NCI-H1436 (cell line): Measurements from ENCODE around the gene TRAF4.
"Not testable (repeated sequence)": the region's sequence is repeated elsewhere in the genome, so short reads cannot be mapped to it uniquely, and the experiment has no call there.

Experiments used
- DNase-seq: peaks from one replicate; lab custom pipeline; 2025; lab: John Stamatoyannopoulos, UW

The TRAF4 gene

DNA sequence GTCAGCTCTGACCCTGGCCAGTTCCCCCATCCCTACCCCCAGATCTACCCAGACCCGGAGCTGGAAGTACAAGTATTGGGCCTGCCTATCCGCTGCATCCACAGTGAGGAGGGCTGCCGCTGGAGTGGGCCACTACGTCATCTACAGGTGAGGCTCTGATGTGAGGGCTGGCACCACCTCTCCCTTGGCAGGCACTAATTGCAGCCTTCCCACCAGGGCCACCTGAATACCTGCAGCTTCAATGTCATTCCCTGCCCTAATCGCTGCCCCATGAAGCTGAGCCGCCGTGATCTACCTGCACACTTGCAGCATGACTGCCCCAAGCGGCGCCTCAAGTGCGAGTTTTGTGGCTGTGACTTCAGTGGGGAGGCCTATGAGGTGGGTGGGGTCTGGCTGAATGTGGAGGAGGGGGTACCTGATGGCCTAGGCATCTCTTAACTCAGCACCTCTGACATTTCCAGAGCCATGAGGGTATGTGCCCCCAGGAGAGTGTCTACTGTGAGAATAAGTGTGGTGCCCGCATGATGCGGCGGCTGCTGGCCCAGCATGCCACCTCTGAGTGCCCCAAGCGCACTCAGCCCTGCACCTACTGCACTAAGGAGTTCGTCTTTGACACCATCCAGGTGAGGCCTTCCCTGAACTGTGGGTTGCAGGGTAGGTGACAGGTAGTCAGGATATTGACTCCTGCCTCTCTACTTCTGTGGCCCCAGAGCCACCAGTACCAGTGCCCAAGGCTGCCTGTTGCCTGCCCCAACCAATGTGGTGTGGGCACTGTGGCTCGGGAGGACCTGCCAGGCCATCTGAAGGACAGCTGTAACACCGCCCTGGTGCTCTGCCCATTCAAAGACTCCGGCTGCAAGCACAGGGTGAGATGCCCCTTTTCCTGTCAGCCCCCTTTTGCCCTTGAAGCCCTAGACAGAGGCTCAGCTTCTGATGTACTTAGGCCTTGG is 4.3 kb downstream of the TRAF4 start:
- no peak for DNase-seq

DNA sequence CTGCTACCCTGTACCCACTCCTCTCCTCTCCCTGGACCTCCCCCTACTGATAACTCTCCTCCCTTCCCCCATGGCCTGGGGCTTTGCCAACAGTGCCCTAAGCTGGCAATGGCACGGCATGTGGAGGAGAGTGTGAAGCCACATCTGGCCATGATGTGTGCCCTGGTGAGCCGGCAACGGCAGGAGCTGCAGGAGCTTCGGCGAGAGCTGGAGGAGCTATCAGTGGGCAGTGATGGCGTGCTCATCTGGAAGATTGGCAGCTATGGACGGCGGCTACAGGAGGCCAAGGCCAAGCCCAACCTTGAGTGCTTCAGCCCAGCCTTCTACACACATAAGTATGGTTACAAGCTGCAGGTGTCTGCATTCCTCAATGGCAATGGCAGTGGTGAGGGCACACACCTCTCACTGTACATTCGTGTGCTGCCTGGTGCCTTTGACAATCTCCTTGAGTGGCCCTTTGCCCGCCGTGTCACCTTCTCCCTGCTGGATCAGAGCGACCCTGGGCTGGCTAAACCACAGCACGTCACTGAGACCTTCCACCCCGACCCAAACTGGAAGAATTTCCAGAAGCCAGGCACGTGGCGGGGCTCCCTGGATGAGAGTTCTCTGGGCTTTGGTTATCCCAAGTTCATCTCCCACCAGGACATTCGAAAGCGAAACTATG is 5.2 kb downstream of the TRAF4 start:
- DNase-seq: no peak

DNA sequence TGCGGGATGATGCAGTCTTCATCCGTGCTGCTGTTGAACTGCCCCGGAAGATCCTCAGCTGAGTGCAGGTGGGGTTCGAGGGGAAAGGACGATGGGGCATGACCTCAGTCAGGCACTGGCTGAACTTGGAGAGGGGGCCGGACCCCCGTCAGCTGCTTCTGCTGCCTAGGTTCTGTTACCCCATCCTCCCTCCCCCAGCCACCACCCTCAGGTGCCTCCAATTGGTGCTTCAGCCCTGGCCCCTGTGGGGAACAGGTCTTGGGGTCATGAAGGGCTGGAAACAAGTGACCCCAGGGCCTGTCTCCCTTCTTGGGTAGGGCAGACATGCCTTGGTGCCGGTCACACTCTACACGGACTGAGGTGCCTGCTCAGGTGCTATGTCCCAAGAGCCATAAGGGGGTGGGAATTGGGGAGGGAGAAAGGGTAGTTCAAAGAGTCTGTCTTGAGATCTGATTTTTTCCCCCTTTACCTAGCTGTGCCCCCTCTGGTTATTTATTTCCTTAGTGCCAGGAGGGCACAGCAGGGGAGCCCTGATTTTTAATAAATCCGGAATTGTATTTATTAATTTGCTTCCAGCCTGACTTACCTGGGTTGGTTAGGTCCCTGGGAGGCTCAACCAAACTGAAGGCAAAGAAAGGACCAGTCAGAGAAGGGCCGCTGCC is 5.8 kb downstream of the TRAF4 start:
- no peak for DNase-seq

DNA sequence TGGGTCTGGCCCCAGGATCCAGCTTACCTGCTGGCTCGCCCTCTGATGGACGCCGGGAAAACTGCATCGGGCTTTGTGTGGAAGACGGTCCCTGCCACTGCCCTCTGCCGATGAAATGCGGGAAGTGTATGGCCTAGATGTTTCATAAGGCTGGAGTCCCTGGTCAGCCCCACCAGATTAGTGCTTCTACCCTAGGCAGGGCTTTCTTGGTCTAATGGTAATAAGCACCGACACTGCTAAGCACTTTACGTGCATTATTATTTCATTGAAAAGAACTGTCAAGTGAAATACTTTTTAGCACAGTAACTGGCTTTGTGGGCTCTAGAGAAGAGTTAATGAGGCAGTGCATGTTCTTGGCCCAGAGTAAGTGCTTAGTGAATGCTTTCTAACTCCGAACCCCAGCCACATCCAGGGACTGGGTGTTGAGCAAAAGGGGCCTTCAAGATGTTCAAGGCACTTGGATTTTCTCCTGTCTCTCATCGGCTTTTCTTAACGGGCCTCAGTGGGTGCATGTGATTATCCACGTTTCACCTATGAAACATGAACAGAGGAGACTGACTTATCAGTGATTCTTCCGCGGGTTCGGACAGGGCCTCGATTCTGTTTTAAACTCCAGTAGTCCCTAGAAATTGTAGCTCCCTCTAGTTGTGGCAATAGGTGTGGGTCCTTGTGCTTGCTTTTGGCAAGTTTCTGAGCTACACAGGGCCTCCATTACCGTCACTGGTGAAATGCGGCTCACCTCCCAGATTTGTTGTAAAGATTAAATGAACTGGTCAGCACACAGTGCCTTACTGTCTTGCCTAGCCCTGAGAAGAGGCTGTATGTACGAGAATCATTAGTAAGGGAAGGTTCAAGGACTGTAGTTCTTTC is 6.6 kb downstream of the TRAF4 start:
- DNase-seq: peak; percentile 96

DNA sequence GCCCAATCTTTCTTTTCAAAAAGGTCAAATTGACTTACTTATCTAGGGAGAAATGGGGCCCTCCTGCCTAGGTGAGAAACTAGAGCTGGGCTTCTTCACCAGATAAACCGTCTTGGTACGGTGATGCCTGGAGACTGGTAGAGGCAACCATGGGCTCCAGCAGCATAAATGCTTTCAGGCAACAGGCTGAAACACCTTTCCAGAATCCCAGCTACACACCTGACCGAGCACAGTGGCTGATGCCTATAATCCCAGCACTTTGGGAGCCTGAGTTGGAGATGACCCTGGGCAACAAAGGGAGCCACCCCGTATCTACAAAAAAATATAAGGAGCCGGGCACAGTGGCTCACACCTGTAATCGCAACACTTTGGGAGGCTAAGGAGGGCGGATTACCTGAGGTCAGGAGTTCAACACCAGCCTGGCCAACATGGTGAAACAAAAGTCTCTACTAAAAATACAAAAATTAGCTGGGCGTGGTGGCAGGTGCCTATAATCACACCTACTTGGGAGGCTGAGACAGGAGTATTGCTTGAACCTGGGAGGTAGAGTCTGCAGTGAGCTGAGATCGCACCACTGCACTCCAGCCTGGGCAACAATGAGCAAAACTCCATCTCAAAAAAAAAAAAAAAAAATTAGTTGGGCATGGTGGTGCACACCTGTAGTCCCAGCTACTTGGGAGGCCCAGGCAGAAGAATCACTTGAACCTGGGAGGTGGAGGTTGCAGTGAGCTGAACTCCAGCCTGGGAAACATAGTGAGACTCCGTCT is 8.0 kb downstream of the TRAF4 start:
- DNase-seq: no peak

DNA sequence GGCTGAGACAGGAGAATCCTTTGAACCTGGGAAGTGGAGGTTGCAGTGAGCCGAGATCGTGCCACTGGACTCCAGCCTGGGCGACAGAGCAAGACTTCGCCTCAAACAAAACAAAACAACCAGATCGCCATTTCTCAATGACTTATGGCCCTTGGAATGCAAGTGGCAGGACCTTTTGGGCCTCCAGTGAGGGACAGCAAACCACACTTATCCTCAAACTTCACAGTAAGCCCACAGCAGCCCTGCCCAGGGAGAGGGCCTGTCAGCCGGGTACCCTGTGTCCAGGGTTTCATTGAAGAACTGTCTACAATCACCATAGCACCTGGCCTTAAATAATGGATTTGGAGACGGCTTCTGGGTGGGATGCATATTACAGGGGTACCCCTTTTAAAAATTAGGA is 11.7 kb downstream of the TRAF4 start:
- DNase-seq: no peak

DNA sequence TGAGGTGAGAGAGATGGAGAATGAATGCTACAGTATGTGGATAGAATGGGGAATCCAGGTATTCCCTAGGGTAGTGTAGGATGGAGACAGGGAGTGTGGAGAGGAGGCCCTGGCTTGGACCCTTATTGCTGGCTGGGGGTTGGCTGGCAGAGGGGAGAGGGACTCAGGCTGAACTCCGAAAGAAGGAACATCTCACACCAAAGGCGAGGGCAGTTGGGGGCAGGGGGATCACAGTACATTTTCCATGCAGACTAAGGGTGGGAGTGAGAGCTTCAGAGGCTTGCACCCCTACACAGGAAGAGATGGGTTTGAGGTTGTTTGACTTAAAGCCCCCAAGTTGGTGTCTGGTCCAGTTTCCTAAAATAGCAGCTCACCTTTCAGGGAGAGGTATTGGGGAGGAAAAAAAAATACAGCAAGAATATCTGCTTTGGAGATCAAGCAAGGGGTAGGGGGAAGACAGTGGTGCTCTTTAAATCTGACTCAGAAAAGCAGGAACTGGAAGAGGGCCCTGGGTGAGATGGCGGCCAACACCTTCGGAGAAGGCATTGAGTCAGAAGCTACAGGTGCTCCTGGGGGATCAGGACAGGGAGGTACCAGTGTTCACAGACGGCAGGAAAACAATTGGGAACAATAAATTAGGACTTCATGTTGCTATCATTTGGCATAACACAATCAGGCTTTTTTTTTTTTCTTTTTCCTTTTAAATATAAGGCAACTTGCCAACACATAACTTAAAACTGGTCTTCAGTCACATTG is 12.4 kb downstream of the TRAF4 start:
- no peak for DNase-seq

DNA sequence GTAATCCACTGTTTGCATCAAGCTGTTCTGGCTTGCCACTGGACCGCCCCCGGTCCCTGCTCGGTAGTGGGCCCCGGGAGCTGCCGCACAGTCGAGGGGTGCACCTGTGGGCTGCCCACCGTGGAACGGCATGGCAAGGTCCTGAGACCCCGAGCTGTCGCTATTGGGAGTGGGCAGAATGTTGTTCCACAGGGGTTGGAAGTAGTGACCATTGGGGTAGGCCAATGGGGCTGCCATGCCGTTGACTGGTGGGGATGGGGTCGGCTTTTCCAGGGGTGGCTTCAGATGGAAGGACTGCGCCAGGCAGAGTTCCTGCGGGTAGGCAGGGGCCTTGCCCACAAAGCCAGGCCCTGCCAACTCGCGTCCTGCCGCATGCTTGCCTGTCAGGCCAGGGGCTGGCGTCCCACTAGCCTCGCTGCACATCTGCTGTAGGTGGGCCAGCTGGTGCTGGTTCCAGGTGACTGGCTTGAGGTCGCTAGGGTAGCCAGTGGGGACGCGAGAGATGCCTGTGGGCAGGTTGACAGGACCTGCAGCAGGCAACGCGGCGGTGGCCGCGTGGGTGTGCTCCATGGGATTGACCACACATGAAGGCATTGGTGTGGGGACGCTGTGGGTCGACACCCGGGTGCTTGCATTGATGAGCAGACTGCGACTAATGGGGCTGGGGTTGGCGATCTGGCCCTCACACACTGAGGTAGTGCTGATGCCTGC is 14.8 kb downstream of the TRAF4 start:
- DNase-seq: no peak

DNA sequence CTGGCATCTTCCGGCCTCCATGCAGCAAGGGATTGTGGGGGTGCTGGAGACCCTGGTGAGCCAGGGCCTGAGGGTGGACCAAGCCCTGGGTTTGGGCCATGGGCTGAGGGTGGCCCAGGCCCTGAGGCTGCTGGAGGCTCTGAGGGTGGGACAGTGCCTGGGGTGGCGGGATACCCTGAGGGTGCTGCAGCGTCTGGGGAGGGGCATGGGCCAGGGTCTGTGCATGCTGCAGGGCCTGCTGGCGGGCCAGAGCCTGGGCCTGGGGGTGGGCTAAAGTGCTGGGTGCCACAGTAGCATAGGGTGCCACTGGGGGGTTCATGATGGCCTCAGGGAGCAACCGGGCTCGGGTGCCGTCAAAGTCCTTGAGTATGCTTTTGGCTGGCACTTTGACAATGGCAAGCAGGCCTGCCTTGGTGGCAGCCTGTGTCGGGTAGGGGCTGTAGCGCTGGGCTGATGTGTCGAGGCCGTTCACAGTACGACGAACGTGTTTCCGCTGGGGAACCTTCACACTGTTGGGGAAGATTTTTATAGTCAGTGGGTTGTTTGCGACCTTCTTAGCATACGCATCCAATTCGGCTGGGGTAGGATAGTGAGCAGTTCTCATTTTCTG is 15.6 kb downstream of the TRAF4 start:
- DNase-seq: no peak

DNA sequence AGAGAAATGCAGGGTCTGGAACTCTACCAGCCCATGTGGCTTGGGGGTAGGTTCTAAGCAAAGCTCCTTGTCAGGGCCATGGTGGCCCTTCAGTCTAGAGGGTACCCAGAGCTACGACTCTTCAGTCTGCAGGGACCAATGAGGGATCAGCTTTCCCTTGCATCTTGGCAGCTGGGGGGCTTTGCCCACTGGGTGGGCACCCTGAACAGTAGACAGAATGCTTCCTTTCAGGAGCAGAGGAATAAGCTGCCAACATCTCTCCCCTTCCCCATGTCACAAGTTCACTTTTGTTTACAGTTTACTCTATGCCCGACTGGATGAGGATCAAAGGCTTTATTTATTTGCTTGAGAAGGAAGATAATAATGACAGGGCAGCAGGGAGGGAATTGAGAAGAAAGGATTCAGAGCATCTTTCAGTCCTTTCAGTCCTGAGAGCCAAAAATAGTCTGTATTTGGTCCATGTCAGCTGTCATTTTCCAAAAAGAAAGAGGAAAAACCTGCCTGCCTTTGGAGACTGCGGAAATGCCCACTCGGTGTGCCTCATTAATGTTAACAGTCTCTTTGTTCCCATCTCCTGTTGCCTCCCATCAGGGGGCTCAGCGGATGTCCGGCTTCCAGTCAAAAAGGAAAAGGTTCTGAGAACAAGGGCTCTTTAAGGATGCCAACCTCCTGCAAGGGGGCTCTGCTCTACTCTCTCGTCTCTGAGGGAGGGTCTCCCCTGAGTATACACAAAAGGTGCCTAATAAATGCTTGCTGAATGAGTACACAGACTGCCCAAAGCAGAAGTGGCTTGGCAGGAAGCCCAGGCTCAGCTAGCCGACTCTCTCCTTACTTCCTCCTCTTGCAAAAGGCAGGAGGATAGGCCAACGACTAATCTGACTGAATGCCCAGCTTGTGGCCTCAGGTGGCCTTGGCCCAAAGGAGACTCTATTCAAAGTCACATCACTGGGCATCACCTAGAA is 17.1 kb downstream of the TRAF4 start:
- no peak for DNase-seq

DNA sequence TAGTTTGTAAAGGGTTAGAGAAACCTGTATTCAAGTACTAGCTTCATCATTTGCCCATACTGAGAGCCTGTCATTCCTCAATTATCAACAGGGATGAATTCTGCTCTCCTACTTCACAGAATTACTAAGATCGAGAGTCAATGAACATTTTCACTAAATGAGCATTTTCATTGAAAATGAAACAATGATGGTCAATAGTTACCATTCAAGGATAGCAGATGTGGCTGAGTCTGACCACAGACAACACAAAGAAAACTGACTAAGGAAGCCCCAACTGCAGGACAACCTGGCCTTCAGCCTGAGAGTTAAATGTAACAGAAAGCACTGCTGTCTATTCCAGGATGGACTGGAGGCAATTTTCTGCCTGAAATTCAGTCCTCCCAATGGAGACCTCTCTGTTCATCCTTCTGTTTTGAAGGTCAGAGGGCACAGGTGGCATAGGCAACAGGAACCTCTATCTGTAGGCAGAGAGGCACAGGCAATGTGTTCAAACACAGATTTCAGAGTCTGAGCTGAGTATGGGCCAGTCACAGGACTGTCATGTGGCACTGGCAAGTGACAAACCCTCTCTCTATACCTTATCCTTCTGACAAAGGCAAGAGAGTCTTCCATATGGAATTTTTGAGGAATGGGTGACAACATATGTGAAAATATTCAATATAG is 19.5 kb downstream of the TRAF4 start:
- no peak for DNase-seq

DNA sequence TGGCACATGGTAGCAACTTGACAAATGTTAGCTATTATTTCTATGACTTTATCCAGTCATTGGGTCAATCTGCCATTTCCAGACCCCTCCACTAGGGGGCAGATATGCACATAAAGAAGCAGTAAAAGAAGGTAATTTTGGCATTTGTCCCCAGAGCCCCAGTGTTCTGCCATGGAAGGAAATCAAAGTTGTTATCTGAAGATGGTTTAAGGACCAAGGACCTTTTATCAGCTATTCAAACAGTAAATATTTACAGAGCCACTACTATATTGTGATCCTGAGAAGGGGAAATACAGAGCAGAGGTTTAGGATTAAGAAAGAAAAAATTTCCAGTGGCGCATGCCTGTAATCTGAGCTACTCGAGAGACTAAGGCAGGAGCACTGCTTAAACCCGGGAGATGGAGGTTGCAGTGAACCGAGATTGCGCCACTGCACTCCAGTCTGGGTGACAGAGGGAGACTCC is 20.0 kb downstream of the TRAF4 start:
- peak; percentile 87 for DNase-seq

DNA sequence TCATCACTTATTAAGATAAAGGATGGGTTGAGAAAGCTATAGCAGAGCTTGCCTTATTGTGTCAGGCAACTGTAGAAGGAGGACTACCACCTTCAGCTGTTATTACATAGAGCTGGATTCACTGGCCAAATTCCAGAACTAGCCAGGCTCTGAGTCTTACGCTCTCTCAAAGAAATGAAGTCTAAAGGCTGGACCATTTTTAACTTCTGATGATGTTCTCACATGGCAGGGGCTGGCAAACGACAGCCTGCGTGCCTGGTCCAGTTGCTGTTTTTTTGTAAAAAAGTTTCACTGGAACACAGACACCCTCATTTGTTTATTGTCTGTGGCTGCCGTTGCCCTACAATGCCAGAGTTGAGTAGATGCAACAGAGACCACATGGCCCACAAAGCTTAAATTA is 21.2 kb downstream of the TRAF4 start:
- no peak for DNase-seq

DNA sequence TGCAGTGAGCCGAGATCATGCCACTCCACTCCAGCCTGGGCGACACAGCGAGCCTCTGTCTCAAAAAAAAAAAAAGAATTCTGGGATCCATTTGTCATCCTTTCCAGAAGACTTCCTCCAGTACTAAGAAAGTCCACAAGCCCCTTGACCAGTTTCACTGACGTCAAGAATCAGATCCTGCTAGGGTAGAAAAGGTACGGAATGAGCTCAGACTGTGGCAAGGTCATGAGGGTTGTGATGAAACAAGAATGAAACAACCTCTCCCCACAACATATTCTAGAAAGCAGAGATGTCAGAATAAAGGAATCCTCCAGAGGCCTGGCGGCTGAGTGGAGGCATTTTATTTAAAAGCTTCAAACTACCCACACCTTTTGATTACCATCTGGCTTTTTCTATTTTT is 29.9 kb downstream of the TRAF4 start:
- DNase-seq: no peak

DNA sequence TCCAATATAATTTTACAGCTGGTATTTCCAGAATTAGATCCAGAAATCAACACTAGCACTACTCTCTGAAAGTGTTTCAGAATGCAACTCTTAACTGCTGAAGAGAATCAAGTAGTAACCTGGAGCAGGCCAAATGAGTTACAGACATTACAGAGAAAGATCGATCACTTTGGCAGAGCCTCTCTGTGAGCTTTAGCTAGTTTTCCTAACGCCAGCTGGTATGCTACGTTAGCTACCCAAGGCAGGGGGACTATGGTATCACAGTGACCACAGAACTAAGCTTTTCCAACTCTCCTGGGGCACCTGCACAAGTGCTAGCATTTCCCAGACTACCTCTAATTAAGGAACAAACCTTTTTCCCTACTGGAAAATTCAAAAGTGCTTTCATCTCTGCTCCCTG is 30.4 kb downstream of the TRAF4 start:
- DNase-seq: no peak

DNA sequence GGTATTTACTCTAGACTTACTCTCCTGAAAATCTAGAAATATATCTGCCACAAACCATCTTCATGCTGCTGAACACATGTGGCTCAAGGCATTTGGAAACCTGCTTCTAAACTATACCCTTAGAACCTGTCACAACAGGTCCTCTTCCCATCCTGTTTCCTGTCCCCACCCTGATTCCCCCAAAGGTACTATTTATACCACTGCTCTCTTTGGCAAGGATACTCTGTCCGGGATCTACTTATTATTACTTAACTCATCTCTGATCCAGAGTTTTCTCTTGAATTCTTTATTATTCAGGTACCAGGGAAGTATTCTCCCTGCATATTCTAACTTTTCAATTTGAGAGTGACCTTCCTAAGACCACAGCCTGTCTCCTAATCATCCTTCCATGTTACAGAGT is 33.4 kb downstream of the TRAF4 start:
- no peak for DNase-seq

DNA sequence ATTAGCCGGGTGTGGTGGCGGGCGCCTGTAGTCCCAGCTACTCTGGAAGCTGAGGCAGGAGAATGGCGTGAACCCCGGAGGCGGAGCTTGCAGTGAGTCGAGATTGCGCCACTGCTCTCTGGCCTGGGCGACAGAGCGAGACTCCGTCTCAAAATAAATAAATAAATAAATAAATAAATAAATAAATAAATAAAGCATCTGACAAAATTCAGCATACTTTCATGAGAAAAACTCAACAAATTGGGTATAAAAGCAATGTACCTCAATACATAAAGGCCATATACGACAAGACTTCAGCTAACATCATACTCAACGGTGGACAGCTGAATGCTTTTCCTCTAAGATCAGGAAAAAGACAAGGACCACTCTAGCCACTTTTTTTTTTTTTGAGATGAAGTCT is 35.8 kb downstream of the TRAF4 start:
- not testable (repeated sequence) for DNase-seq
